Neuron (in vitro differentiated cells): ENCODE measurements around the gene MSANTD3.

ENCODE experiments used
- H2AFZ ChIP-seq: one replicate; pipeline ENCODE4 v1.6.1; 2013; ENCODE audit warnings: low read depth, mild to moderate bottlenecking, inconsistent platforms, low read length, moderate library complexity
- H3K27me3 ChIP-seq: one replicate; pipeline ENCODE4 v1.6.1; 2013; ENCODE audit warnings: low read length; ENCODE audit not compliant: insufficient read depth
- H3K36me3 ChIP-seq: one replicate; pipeline ENCODE4 v1.6.1; 2013; ENCODE audit warnings: low read length; ENCODE audit not compliant: insufficient read depth
- H3K4me1 ChIP-seq: one replicate; pipeline ENCODE4 v1.6.1; 2013; ENCODE audit warnings: low read length; ENCODE audit not compliant: insufficient read depth
- H3K4me3 ChIP-seq: 2 replicates; pipeline ENCODE4 v1.5.1; 2013; ENCODE audit warnings: mild to moderate bottlenecking, low read length, moderate library complexity
- H3K9me3 ChIP-seq: one replicate; pipeline ENCODE4 v1.6.1; 2013; ENCODE audit warnings: low read length

The MSANTD3 gene

GRCh38 chr9:100478192-100478591, 51.2 kb downstream of the MSANTD3 start:
- no peaks in the 10 kb centered on the region for H3K27me3 ChIP-seq
- H2AFZ ChIP-seq, result no peak overlapping the region
- H3K36me3 ChIP-seq, result peaks cover 9% of the 10 kb centered on the region
- H3K4me1 ChIP-seq, result peaks cover 9% of the 10 kb centered on the region
- peaks cover 6% of the 10 kb centered on the region for H3K9me3 ChIP-seq
- no peak overlapping the region for H3K4me3 ChIP-seq

- no peak overlapping the region for H3K4me3 ChIP-seq
- peaks cover 6% of the 10 kb centered on the region for H3K9me3 ChIP-seq
- H2AFZ ChIP-seq, result no peak overlapping the region
- H3K36me3 ChIP-seq, result peaks cover 9% of the 10 kb centered on the region
- no peaks in the 10 kb centered on the region for H3K27me3 ChIP-seq
- peaks cover 7% of the 10 kb centered on the region for H3K4me1 ChIP-seq
Observed at GRCh38 chr9:100479820-100480219, 52.9 kb downstream of the MSANTD3 start.

GRCh38 chr9:100485196-100485595, 58.3 kb downstream of the MSANTD3 start:
- H3K27me3 ChIP-seq, result no peaks in the 10 kb centered on the region
- H3K36me3 ChIP-seq, result peaks cover 8% of the 10 kb centered on the region
- peaks cover 3% of the 10 kb centered on the region for H3K4me1 ChIP-seq
- H3K4me3 ChIP-seq, result no peak overlapping the region
- H3K9me3 ChIP-seq, result no peaks in the 10 kb centered on the region
- H2AFZ ChIP-seq, result no peak overlapping the region

GRCh38 chr9:100486479-100487176, 59.7 kb downstream of the MSANTD3 start:
- H2AFZ ChIP-seq, result no peak overlapping the region
- H3K4me1 ChIP-seq, result peaks cover 3% of the 10 kb centered on the region
- no peak overlapping the region for H3K4me3 ChIP-seq
- H3K9me3 ChIP-seq, result no peaks in the 10 kb centered on the region
- peaks cover 8% of the 10 kb centered on the region for H3K36me3 ChIP-seq
- H3K27me3 ChIP-seq, result no peaks in the 10 kb centered on the region

GRCh38 chr9:100488177-100488576, 61.2 kb downstream of the MSANTD3 start:
- H3K36me3 ChIP-seq, result peaks cover 8% of the 10 kb centered on the region
- no peaks in the 10 kb centered on the region for H3K9me3 ChIP-seq
- no peaks in the 10 kb centered on the region for H3K27me3 ChIP-seq
- peaks cover 3% of the 10 kb centered on the region for H3K4me1 ChIP-seq
- H3K4me3 ChIP-seq, result no peak overlapping the region
- no peak overlapping the region for H2AFZ ChIP-seq

GRCh38 chr9:100489836-100490235, 62.9 kb downstream of the MSANTD3 start:
- Histone ChIP-seq H3K9me3 (no peaks in the 10 kb centered on the region), H3K4me1 (peaks cover 3% of the 10 kb centered on the region), H3K27me3 (no peaks in the 10 kb centered on the region), H3K4me3 (no peak overlapping the region), H2AFZ (no peak overlapping the region), H3K36me3 (peaks cover 8% of the 10 kb centered on the region)

- no peak overlapping the region for H2AFZ ChIP-seq
Observed at GRCh38 chr9:100492952-100493351, 66.0 kb downstream of the MSANTD3 start.

GRCh38 chr9:100498592-100498991, 71.6 kb downstream of the MSANTD3 start:
- peaks cover 26% of the 10 kb centered on the region for H3K36me3 ChIP-seq
- H2AFZ ChIP-seq, result no peak overlapping the region
- H3K4me3 ChIP-seq, result no peak overlapping the region
- H3K4me1 ChIP-seq, result no peaks in the 10 kb centered on the region
- H3K9me3 ChIP-seq, result peaks cover 1% of the 10 kb centered on the region
- no peaks in the 10 kb centered on the region for H3K27me3 ChIP-seq

More at GRCh38 chr9:100492952-100493351, 66.0 kb downstream of the MSANTD3 start:
- Histone ChIP-seq H3K4me3 (no peak overlapping the region), H3K36me3 (no peaks in the 10 kb centered on the region), H3K9me3 (no peaks in the 10 kb centered on the region), H3K27me3 (no peaks in the 10 kb centered on the region), H3K4me1 (peaks cover 3% of the 10 kb centered on the region)

- Histone ChIP-seq H3K9me3 (peaks cover 1% of the 10 kb centered on the region), H3K4me1 (no peaks in the 10 kb centered on the region), H2AFZ (no peak overlapping the region), H3K27me3 (no peaks in the 10 kb centered on the region), H3K4me3 (no peak overlapping the region), H3K36me3 (peaks cover 34% of the 10 kb centered on the region)
Observed at GRCh38 chr9:100499460-100499859, 72.5 kb downstream of the MSANTD3 start.

- Histone ChIP-seq H3K27me3 (no peaks in the 10 kb centered on the region), H3K4me3 (no peak overlapping the region), H2AFZ (no peak overlapping the region), H3K9me3 (peaks cover 1% of the 10 kb centered on the region), H3K36me3 (peaks cover 34% of the 10 kb centered on the region), H3K4me1 (no peaks in the 10 kb centered on the region)
Observed at GRCh38 chr9:100499866-100500265, 72.9 kb downstream of the MSANTD3 start.
